Neuron (in vitro differentiated cells): ENCODE results near the gene HOXB7.

Experiments
- H2AFZ ChIP-seq: one replicate; pipeline ENCODE4 v1.6.1; 2013; ENCODE audit warnings: low read depth, mild to moderate bottlenecking, inconsistent platforms, low read length, moderate library complexity
- H3K27me3 ChIP-seq: one replicate; pipeline ENCODE4 v1.6.1; 2013; ENCODE audit warnings: low read length; ENCODE audit not compliant: insufficient read depth
- H3K36me3 ChIP-seq: one replicate; pipeline ENCODE4 v1.6.1; 2013; ENCODE audit warnings: low read length; ENCODE audit not compliant: insufficient read depth
- H3K4me1 ChIP-seq: one replicate; pipeline ENCODE4 v1.6.1; 2013; ENCODE audit warnings: low read length; ENCODE audit not compliant: insufficient read depth
- H3K4me3 ChIP-seq: 2 replicates; pipeline ENCODE4 v1.5.1; 2013; ENCODE audit warnings: mild to moderate bottlenecking, low read length, moderate library complexity
- H3K9me3 ChIP-seq: one replicate; pipeline ENCODE4 v1.6.1; 2013; ENCODE audit warnings: low read length

Gene HOXB7

GRCh38 chr17:48624544-48625494 is 14.0 kb upstream of the HOXB7 start:
- Histone ChIP-seq H3K4me1 (peaks cover 5% of the 10 kb centered on the region), H3K4me3 (no peak overlapping the region), H3K9me3 (no peaks in the 10 kb centered on the region), H3K36me3 (no peaks in the 10 kb centered on the region), H3K27me3 (peaks cover 98% of the 10 kb centered on the region), H2AFZ (no peak overlapping the region)

GRCh38 chr17:48624118-48624517 is 13.3 kb upstream of the HOXB7 start:
- H3K4me3 ChIP-seq = no peak overlapping the region
- H3K4me1 ChIP-seq = peaks cover 5% of the 10 kb centered on the region
- no peak overlapping the region for H2AFZ ChIP-seq
- no peaks in the 10 kb centered on the region for H3K36me3 ChIP-seq
- H3K27me3 ChIP-seq = peaks cover 98% of the 10 kb centered on the region
- no peaks in the 10 kb centered on the region for H3K9me3 ChIP-seq

- Histone ChIP-seq H3K4me1 (peaks cover 5% of the 10 kb centered on the region), H3K36me3 (no peaks in the 10 kb centered on the region), H3K4me3 (no peak overlapping the region), H2AFZ (no peak overlapping the region), H3K27me3 (peaks cover 97% of the 10 kb centered on the region), H3K9me3 (no peaks in the 10 kb centered on the region)
These were observed 12.8 kb upstream of the HOXB7 start for GRCh38 chr17:48623583-48623982.

GRCh38 chr17:48622857-48623256 is 12.0 kb upstream of the HOXB7 start:
- Histone ChIP-seq H3K9me3 (no peaks in the 10 kb centered on the region), H2AFZ (no peak overlapping the region), H3K4me3 (no peak overlapping the region), H3K36me3 (no peaks in the 10 kb centered on the region), H3K4me1 (peaks cover 5% of the 10 kb centered on the region), H3K27me3 (peaks cover 97% of the 10 kb centered on the region)

GRCh38 chr17:48621410-48622392 is 10.9 kb upstream of the HOXB7 start:
- Histone ChIP-seq H3K4me3 (no peak overlapping the region), H3K9me3 (no peaks in the 10 kb centered on the region), H3K36me3 (no peaks in the 10 kb centered on the region), H3K4me1 (peaks cover 5% of the 10 kb centered on the region), H3K27me3 (peaks cover 98% of the 10 kb centered on the region), H2AFZ (no peak overlapping the region)

GRCh38 chr17:48620461-48621139 is 9.8 kb upstream of the HOXB7 start:
- peaks cover 5% of the 10 kb centered on the region for H3K4me1 ChIP-seq
- no peaks in the 10 kb centered on the region for H3K9me3 ChIP-seq
- peaks cover 99% of the 10 kb centered on the region for H3K27me3 ChIP-seq
- no peak overlapping the region for H3K4me3 ChIP-seq
- H2AFZ ChIP-seq = no peak overlapping the region
- no peaks in the 10 kb centered on the region for H3K36me3 ChIP-seq

- Histone ChIP-seq H2AFZ (peak overlapping the region; percentile 55), H3K4me1 (peaks cover 2% of the 10 kb centered on the region), H3K9me3 (no peaks in the 10 kb centered on the region), H3K4me3 (no peak overlapping the region), H3K36me3 (no peaks in the 10 kb centered on the region), H3K27me3 (peaks cover 99% of the 10 kb centered on the region)
These were observed 9.1 kb upstream of the HOXB7 start for GRCh38 chr17:48619826-48620449.

- H3K9me3 ChIP-seq = no peaks in the 10 kb centered on the region
- H3K36me3 ChIP-seq = no peaks in the 10 kb centered on the region
- peaks cover 99% of the 10 kb centered on the region for H3K27me3 ChIP-seq
- H3K4me3 ChIP-seq = no peak overlapping the region
- no peak overlapping the region for H2AFZ ChIP-seq
- H3K4me1 ChIP-seq = no peaks in the 10 kb centered on the region
These were observed 7.6 kb upstream of the HOXB7 start for GRCh38 chr17:48618256-48618896.

- Histone ChIP-seq H3K36me3 (no peaks in the 10 kb centered on the region), H3K27me3 (peaks cover 98% of the 10 kb centered on the region), H3K4me1 (peaks cover 3% of the 10 kb centered on the region), H3K9me3 (no peaks in the 10 kb centered on the region), H2AFZ (no peak overlapping the region), H3K4me3 (no peak overlapping the region)
These were observed 6.8 kb upstream of the HOXB7 start for GRCh38 chr17:48617471-48618255.

GRCh38 chr17:48616717-48617470 is 6.1 kb upstream of the HOXB7 start:
- Histone ChIP-seq H2AFZ (no peak overlapping the region), H3K36me3 (no peaks in the 10 kb centered on the region), H3K4me3 (no peak overlapping the region), H3K4me1 (peaks cover 6% of the 10 kb centered on the region), H3K27me3 (peaks cover 98% of the 10 kb centered on the region), H3K9me3 (no peaks in the 10 kb centered on the region)
